HepG2 (cell line): ENCODE measurements around the gene TCEANC2. TPM values are rescaled to one million over a fixed set of nuclear protein-coding genes. Genes with fewer than 3 reads are reported as not detected.

Experiments
- CENPT ChIP-seq: sonication (generic); formaldehyde crosslinking; IDR thresholded peaks from 2 replicates; pipeline ENCODE4 v1.8.0; 2022; ENCODE audit warnings: low read depth, mild to moderate bottlenecking, moderate library complexity, missing genetic modification reagents
- EZH2 ChIP-seq: conservative IDR thresholded peaks from 2 replicates; pipeline ENCODE4 v1.6.1; 2012; ENCODE audit warnings: mild to moderate bottlenecking, low read depth, low read length, moderate library complexity
- GATA4 ChIP-seq: sonication (generic); IDR thresholded peaks from 2 replicates; pipeline ENCODE4 v1.6.1; 2016; ENCODE audit warnings: antibody characterized with exemption, low read depth, borderline replicate concordance
- HOXA9 ChIP-seq: sonication (generic); formaldehyde crosslinking; IDR thresholded peaks from 2 replicates; pipeline ENCODE4 v1.8.1; 2022; ENCODE audit warnings: missing genetic modification reagents, mild to moderate bottlenecking, moderate library complexity, borderline replicate concordance
- JDP2 ChIP-seq: sonication (generic); formaldehyde crosslinking; IDR thresholded peaks from 2 replicates; pipeline ENCODE4 v1.8.1; 2022; ENCODE audit warnings: missing genetic modification reagents, borderline replicate concordance
- MTF2 ChIP-seq: sonication (generic); formaldehyde crosslinking; IDR thresholded peaks from 2 replicates; pipeline ENCODE4 v1.5.0; 2020; ENCODE audit warnings: missing genetic modification reagents, borderline replicate concordance
- NFATC3 ChIP-seq: sonication (generic); formaldehyde crosslinking; IDR thresholded peaks from 2 replicates; pipeline ENCODE4 v1.5.1; 2020; ENCODE audit warnings: mild to moderate bottlenecking, missing genetic modification reagents
- NPAS2 ChIP-seq: sonication (generic); formaldehyde crosslinking; IDR thresholded peaks from 2 replicates; pipeline ENCODE4 v1.8.0; 2022; ENCODE audit warnings: mild to moderate bottlenecking, missing genetic modification reagents, borderline replicate concordance
- PHF5A ChIP-seq: IDR thresholded peaks from one replicate; pipeline ENCODE4 v1.6.1; 2018; ENCODE audit warnings: low read depth, missing genetic modification reagents; ENCODE audit not compliant: unreplicated experiment
- POGZ ChIP-seq: sonication (generic); formaldehyde crosslinking; IDR thresholded peaks from 2 replicates; pipeline ENCODE4 v1.4.0; 2020; ENCODE audit warnings: mild to moderate bottlenecking, missing genetic modification reagents
- SMAD9 ChIP-seq: sonication (generic); formaldehyde crosslinking; IDR thresholded peaks from 2 replicates; pipeline ENCODE4 v1.5.1; 2020; ENCODE audit warnings: mild to moderate bottlenecking, missing genetic modification reagents
- TBL1XR1 ChIP-seq: fragments of 150-350 bp; IDR thresholded peaks from 2 replicates; pipeline ENCODE4 v1.6.1; 2014; ENCODE audit warnings: borderline replicate concordance, low read length; ENCODE audit not compliant: partially characterized antibody
- U2AF2 ChIP-seq: fragments of 200-400 bp; formaldehyde crosslinking; IDR thresholded peaks from 2 replicates; pipeline ENCODE4 v1.6.1; 2017; ENCODE audit warnings: low read depth, mild to moderate bottlenecking, low read length
- ZNF552 ChIP-seq: sonication (generic); formaldehyde crosslinking; IDR thresholded peaks from 2 replicates; pipeline ENCODE4 v1.9.0; 2022; ENCODE audit warnings: missing genetic modification reagents, mild to moderate bottlenecking, borderline replicate concordance
- ZSCAN21 ChIP-seq: sonication (generic); formaldehyde crosslinking; IDR thresholded peaks from 2 replicates; pipeline ENCODE4 v1.8.0; 2022; ENCODE audit warnings: mild to moderate bottlenecking, missing genetic modification reagents, moderate library complexity, borderline replicate concordance
- polyA plus RNA-seq, 8 experiments: library from polyadenylated mRNA; depleted of rRNA in 3 of 8; stranded (reverse) in 7 of 8; unstranded in 1 of 8; fragments of >200 nt; fragmentation: Illumina TruSeq in 4 of 8; extraction: Trizol in 4 of 8; gene quantifications; 2 replicates each; pipeline versions ENCODE4 v1.2.1 to v1.2.3, GENCODE V29; 2011 to 2016; ENCODE audit warnings: low read depth in 4 of 8, missing spikeins in 1 of 8, mixed read lengths in 1 of 8; ENCODE audit not compliant: insufficient read depth in 1 of 8
- total RNA-seq, 5 experiments: library from RNA; depleted of rRNA; stranded (reverse); fragments of >200 nt; fragmentation: Illumina TruSeq; extraction: Trizol; gene quantifications; 2 replicates each; pipeline ENCODE4 v1.2.3, GENCODE V29; 2016; ENCODE audit warnings: low read depth in 1 of 5
- TF ChIP-seq, protein P1 (sequence below), 2 experiments: sonication (generic) in 1 of 2; formaldehyde crosslinking in 1 of 2; IDR thresholded peaks; 2 replicates each; pipeline versions ENCODE4 v1.5.1 to v1.6.1; 2011 to 2020; ENCODE audit warnings: borderline replicate concordance in 1 of 2, low read depth in 1 of 2, low read length in 1 of 2, mild to moderate bottlenecking in 1 of 2, missing genetic modification reagents in 1 of 2, moderate library complexity in 1 of 2
- TF ChIP-seq, protein P2 (sequence below): sonication (generic); formaldehyde crosslinking; IDR thresholded peaks from 2 replicates; pipeline ENCODE4 v1.8.0; 2022; ENCODE audit warnings: mild to moderate bottlenecking, missing genetic modification reagents; ENCODE audit not compliant: insufficient replicate concordance
- TF ChIP-seq, protein P3 (sequence below): sonication (generic); formaldehyde crosslinking; IDR thresholded peaks from 2 replicates; pipeline ENCODE4 v1.9.0; 2021; ENCODE audit warnings: missing genetic modification reagents, mild to moderate bottlenecking, borderline replicate concordance
- TF ChIP-seq, protein P4 (sequence below): sonication (generic); formaldehyde crosslinking; IDR thresholded peaks from 2 replicates; pipeline ENCODE4 v1.5.0; 2020; ENCODE audit warnings: missing genetic modification reagents, mild to moderate bottlenecking, borderline replicate concordance
- TF ChIP-seq, protein P5 (sequence below): sonication (generic); formaldehyde crosslinking; IDR thresholded peaks from 2 replicates; pipeline ENCODE4 v1.4.0; 2020; ENCODE audit warnings: mild to moderate bottlenecking, low read depth, missing genetic modification reagents

TCEANC2 gene
- total and polyA plus RNA-seq, 2 of the 13 experiments (the other 11 are each of a cell fraction or from before 2014, with no cell fraction given), result 3.8 to 5.0 TPM

DNA sequence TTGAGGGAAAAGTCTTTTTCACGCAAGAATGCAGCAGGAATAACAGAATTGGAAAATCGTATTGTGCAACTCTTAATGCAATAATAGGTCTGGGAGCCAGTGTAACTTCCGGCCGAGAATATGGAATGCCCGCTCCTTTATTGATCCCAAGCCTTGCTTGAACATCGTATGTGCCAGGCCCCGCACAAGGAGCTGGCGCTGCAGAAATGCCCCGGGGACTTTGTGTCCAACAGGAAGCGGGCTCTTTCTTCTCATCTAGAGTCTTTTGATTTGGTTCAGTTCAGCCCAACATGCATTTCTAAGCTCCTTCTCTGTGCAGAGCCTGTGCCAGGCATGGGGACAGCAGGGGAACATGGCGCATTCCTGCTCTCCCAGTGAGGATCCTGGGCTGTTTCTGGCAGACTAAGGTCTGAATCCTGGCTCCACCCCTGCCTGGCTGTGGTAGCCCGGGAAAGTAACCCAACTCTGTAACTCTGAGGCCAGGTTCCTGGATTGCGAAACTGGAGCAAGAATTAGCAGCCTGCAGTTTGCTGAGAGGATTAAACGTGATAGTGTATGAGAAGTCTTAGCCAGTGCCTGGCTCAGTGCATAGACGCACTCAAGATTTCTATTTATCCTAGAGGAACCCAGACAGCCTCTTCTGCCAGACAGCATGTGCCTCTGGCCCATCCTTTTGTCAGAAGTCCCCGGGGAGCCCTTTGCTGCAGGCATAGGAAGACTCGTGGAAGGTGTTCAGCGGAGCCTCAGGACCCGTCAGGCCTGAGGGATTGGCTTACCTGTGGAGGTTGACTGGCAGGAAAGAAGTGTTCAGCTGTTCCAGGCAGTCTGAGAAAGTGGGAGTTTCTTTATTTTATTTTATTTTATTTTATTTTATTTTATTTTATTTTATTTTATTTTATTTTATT is 100.4 kb downstream of the TCEANC2 start (continued):
- TF ChIP-seq, protein P1, sequence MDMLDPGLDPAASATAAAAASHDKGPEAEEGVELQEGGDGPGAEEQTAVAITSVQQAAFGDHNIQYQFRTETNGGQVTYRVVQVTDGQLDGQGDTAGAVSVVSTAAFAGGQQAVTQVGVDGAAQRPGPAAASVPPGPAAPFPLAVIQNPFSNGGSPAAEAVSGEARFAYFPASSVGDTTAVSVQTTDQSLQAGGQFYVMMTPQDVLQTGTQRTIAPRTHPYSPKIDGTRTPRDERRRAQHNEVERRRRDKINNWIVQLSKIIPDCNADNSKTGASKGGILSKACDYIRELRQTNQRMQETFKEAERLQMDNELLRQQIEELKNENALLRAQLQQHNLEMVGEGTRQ (IDR thresholded peaks at IDR 0.05; ENCODE audit: low read depth, low read length), result no peak
- TF ChIP-seq, protein P1 (CRISPR knock-in tag; IDR thresholded peaks at IDR 0.05; ENCODE audit: borderline replicate concordance), result no peak
- no peak for TF ChIP-seq GATA4
- TF ChIP-seq, protein P2, sequence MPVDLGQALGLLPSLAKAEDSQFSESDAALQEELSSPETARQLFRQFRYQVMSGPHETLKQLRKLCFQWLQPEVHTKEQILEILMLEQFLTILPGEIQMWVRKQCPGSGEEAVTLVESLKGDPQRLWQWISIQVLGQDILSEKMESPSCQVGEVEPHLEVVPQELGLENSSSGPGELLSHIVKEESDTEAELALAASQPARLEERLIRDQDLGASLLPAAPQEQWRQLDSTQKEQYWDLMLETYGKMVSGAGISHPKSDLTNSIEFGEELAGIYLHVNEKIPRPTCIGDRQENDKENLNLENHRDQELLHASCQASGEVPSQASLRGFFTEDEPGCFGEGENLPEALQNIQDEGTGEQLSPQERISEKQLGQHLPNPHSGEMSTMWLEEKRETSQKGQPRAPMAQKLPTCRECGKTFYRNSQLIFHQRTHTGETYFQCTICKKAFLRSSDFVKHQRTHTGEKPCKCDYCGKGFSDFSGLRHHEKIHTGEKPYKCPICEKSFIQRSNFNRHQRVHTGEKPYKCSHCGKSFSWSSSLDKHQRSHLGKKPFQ (CRISPR knock-in tag), result no peak
- no peak for TF ChIP-seq TBL1XR1
- no peak for TF ChIP-seq CENPT (CRISPR knock-in tag)
- no peak for TF ChIP-seq ZSCAN21
- no peak for TF ChIP-seq EZH2
- TF ChIP-seq, protein P3, sequence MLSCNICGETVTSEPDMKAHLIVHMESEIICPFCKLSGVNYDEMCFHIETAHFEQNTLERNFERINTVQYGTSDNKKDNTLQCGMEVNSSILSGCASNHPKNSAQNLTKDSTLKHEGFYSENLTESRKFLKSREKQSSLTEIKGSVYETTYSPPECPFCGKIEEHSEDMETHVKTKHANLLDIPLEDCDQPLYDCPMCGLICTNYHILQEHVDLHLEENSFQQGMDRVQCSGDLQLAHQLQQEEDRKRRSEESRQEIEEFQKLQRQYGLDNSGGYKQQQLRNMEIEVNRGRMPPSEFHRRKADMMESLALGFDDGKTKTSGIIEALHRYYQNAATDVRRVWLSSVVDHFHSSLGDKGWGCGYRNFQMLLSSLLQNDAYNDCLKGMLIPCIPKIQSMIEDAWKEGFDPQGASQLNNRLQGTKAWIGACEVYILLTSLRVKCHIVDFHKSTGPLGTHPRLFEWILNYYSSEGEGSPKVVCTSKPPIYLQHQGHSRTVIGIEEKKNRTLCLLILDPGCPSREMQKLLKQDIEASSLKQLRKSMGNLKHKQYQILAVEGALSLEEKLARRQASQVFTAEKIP (CRISPR knock-in tag), result no peak
- TF ChIP-seq MTF2, result no peak
- no peak for TF ChIP-seq SMAD9 (CRISPR knock-in tag)
- TF ChIP-seq JDP2 (CRISPR knock-in tag), result no peak
- TF ChIP-seq NPAS2 (CRISPR knock-in tag), result no peak
- TF ChIP-seq U2AF2, result no peak
- no peak for TF ChIP-seq NFATC3 (CRISPR knock-in tag)
- no peak for TF ChIP-seq ZNF552 (CRISPR knock-in tag)
- TF ChIP-seq POGZ (CRISPR knock-in tag), result no peak
- TF ChIP-seq HOXA9 (CRISPR knock-in tag), result no peak
- TF ChIP-seq, protein P4, sequence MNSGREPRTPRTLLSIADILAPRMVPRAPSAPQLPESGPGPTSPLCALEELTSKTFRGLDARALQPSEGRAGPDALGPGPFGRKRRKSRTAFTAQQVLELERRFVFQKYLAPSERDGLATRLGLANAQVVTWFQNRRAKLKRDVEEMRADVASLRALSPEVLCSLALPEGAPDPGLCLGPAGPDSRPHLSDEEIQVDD (CRISPR knock-in tag), result no peak
- TF ChIP-seq, protein P5, sequence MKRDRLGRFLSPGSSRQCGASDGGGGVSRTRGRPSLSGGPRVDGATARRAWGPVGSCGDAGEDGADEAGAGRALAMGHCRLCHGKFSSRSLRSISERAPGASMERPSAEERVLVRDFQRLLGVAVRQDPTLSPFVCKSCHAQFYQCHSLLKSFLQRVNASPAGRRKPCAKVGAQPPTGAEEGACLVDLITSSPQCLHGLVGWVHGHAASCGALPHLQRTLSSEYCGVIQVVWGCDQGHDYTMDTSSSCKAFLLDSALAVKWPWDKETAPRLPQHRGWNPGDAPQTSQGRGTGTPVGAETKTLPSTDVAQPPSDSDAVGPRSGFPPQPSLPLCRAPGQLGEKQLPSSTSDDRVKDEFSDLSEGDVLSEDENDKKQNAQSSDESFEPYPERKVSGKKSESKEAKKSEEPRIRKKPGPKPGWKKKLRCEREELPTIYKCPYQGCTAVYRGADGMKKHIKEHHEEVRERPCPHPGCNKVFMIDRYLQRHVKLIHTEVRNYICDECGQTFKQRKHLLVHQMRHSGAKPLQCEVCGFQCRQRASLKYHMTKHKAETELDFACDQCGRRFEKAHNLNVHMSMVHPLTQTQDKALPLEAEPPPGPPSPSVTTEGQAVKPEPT (CRISPR knock-in tag), result no peak
- no peak for TF ChIP-seq PHF5A (CRISPR knock-in tag)
